ENCODE data around the gene GRID2.

DNA sequence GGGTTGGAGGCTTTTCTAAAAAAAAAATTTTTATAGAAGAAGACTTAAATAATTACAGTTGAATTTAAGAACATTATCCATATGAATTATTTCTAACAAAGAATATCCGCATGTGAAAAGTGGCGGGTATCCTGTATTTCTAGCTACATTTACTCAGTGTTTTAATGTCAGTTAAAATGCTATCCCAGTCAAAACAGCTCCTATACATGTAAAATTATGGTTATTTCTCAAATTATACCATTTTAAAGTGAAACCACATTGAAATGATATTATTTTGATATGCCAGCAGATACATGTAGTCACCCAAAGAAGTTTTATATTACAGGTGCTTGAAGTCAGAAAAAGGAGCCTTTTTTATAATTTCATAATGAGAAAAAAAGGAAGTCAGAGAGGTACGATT is 1356.3 kb downstream of the GRID2 start:
- TF ChIP-seq POLR2A (IDR thresholded peaks at IDR 0.05; ENCODE audit: low read depth, low read length) (no peak), POLR2AphosphoS5 (IDR thresholded peaks at IDR 0.05; ENCODE audit: low read depth, low read length) (no peak), PAX5 (IDR thresholded peaks at IDR 0.05; ENCODE audit: insufficient read depth, low read length, severe bottlenecking) (no peak), SPI1 (IDR thresholded peaks at IDR 0.05; ENCODE audit: low read depth, low read length) (no peak)

Data from GM12891 (cell line).